ENCODE data around the gene RALA. TPM values are rescaled to one million over a fixed set of nuclear protein-coding genes. Genes with fewer than 3 reads are reported as not detected.
"Not testable (repeated sequence)": the region's sequence is repeated elsewhere in the genome, so short reads cannot be mapped to it uniquely, and the experiment has no call there.

Gene RALA
- polyA plus RNA-seq, 3 donors = 59.3 to 65.9 (median 65.1) TPM

- no peak for DNase-seq
Observed at GRCh38 chr7:39637963-39638485, 14.7 kb downstream of the RALA start.

- no peak for DNase-seq
Observed at GRCh38 chr7:39642896-39643295, 19.5 kb downstream of the RALA start.

GRCh38 chr7:39644170-39644569 is 20.8 kb downstream of the RALA start:
- no peak for DNase-seq

- no peak for DNase-seq
Observed at GRCh38 chr7:39645482-39646407, 22.4 kb downstream of the RALA start.

- no peak for DNase-seq
Observed at GRCh38 chr7:39647816-39648215, 24.4 kb downstream of the RALA start.

GRCh38 chr7:39650676-39651075 is 27.3 kb downstream of the RALA start:
- DNase-seq = no peak

- no peak for DNase-seq
Observed at GRCh38 chr7:39651265-39651664, 27.9 kb downstream of the RALA start.

GRCh38 chr7:39656415-39656814 is 33.0 kb downstream of the RALA start:
- DNase-seq = no peak

- DNase-seq = no peak
Observed at GRCh38 chr7:39659356-39660013, 36.1 kb downstream of the RALA start.

GRCh38 chr7:39661960-39662359 is 38.6 kb downstream of the RALA start:
- no peak for DNase-seq

- no peak for DNase-seq
Observed at GRCh38 chr7:39663263-39663662, 39.9 kb downstream of the RALA start.

GRCh38 chr7:39664057-39664456 is 40.7 kb downstream of the RALA start:
- no peak for DNase-seq

- DNase-seq = no peak
Observed at GRCh38 chr7:39664585-39664984, 41.2 kb downstream of the RALA start.

GRCh38 chr7:39666562-39666961 is 43.2 kb downstream of the RALA start:
- DNase-seq = no peak

GRCh38 chr7:39667341-39667923 is 44.1 kb downstream of the RALA start:
- DNase-seq = peak; percentile 17

GRCh38 chr7:39668280-39668679 is 44.9 kb downstream of the RALA start:
- DNase-seq = not testable (repeated sequence)

GRCh38 chr7:39670052-39670451 is 46.7 kb downstream of the RALA start:
- DNase-seq = no peak

GRCh38 chr7:39670934-39671333 is 47.6 kb downstream of the RALA start:
- DNase-seq = no peak

GRCh38 chr7:39672176-39672575 is 48.8 kb downstream of the RALA start:
- no peak for DNase-seq

GRCh38 chr7:39673868-39674267 is 50.5 kb downstream of the RALA start:
- DNase-seq = no peak

GRCh38 chr7:39674406-39674805 is 51.0 kb downstream of the RALA start:
- no peak for DNase-seq

GRCh38 chr7:39676346-39676745 is 53.0 kb downstream of the RALA start:
- DNase-seq = no peak
